Mesothelial cell of epicardium (in vitro differentiated cells): Measurements from ENCODE around the gene CCDC169. TPM values are rescaled to one million over a fixed set of nuclear protein-coding genes. Genes with fewer than 3 reads are reported as not detected.
A peak's percentile ranks its signal among the peaks of the same experiment; 100 is the strongest.

Experiments used
- DNase-seq, 2 experiments: peaks; one replicate each; pipeline ENCODE4 v3.0.0; 2021; ENCODE audit warnings: low spot score in 2 of 2; ENCODE audit not compliant: unreplicated experiment in 2 of 2
- H3K27ac Mint-ChIP-seq: 2 replicates; pipeline ENCODE4 v1.8.0; 2021; ENCODE audit warnings: mixed read lengths
- H3K27me3 Mint-ChIP-seq: 2 replicates; pipeline ENCODE4 v1.8.0; 2021; ENCODE audit warnings: low read depth, mixed read lengths
- H3K36me3 Mint-ChIP-seq: 2 replicates; pipeline ENCODE4 v1.8.0; 2021; ENCODE audit warnings: mixed read lengths
- H3K4me1 Mint-ChIP-seq: 2 replicates; pipeline ENCODE4 v1.8.0; 2021; ENCODE audit warnings: mixed read lengths
- H3K4me3 Mint-ChIP-seq: 2 replicates; pipeline ENCODE4 v1.8.0; 2021; ENCODE audit warnings: mild to moderate bottlenecking, moderate library complexity, mixed read lengths
- H3K9me3 Mint-ChIP-seq: 2 replicates; pipeline ENCODE4 v1.8.0; 2021; ENCODE audit warnings: mixed read lengths
- CTCF ChIP-seq: fragments of 200-600 bp; sonication (generic); IDR thresholded peaks from one replicate; pipeline ENCODE4 v1.5.0; 2021; ENCODE audit warnings: antibody characterized with exemption; ENCODE audit not compliant: unreplicated experiment
- total RNA-seq: library from RNA; stranded (reverse); gene quantifications from 3 replicates; pipeline ENCODE4 v1.2.1, GENCODE V29; 2021

CCDC169 gene
- total RNA-seq, 1 donor from 2014 or later, result 5.3 TPM

DNA sequence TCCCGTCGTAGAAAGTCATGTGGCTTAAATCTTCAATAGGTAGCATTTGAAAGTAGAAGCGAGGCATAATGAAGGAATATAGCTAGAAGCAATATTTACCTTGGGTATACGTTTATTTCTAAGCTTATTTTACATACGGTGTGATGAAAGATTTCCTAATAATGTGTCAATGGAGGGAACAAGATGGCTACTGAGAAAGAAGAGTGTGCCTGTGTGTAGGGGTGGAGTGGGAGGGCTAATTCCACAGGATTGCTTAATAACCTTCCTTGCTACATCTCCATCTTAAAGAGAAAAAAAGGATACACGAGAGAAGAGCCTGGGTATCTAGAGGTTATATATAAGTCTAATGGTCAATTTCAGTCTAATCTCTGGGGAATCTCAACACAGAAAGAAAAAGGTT is 46.6 kb upstream of the CCDC169 start:
- H3K4me3 Mint-ChIP-seq, result peak overlapping the region; percentile 94
- peak overlapping the region; percentile 100 for H3K27ac Mint-ChIP-seq
- H3K36me3 Mint-ChIP-seq, result no peaks in the 10 kb centered on the region
- no peak for DNase-seq
- peaks cover 31% of the 10 kb centered on the region for H3K4me1 Mint-ChIP-seq
- TF ChIP-seq CTCF, result no peak
- H3K9me3 Mint-ChIP-seq, result no peaks in the 10 kb centered on the region
- no peaks in the 10 kb centered on the region for H3K27me3 Mint-ChIP-seq

GRCh38 chr13:36343766-36344165 is 46.2 kb upstream of the CCDC169 start:
- no peak for DNase-seq
- Mint-ChIP-seq H3K9me3 (no peaks in the 10 kb centered on the region), H3K4me1 (peaks cover 34% of the 10 kb centered on the region), H3K27me3 (no peaks in the 10 kb centered on the region), H3K27ac (peak overlapping the region; percentile 100), H3K36me3 (no peaks in the 10 kb centered on the region), H3K4me3 (peak overlapping the region; percentile 94)
- TF ChIP-seq CTCF, result no peak

DNA sequence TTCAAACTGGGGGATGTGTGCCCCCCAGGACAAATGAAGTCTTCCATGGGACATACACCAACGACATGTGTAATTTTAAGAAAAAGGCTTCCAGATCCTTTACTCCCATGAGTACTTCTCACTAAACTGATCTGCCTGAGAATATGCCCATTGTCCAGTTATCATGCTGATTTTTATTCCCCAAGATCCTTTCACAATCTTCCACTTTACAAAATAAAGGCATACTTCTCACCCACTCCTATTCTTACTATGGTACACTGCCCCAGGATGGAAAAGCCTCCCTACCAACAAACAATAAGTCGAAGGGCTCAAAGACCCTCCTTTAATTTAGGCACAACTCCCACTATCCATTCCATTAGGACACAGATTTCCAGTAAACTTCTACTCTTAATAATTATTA is 45.1 kb upstream of the CCDC169 start:
- TF ChIP-seq CTCF, result no peak
- Mint-ChIP-seq H3K4me3 (no peak overlapping the region), H3K4me1 (peaks cover 41% of the 10 kb centered on the region), H3K27ac (peak overlapping the region; percentile 35), H3K9me3 (no peaks in the 10 kb centered on the region), H3K27me3 (no peaks in the 10 kb centered on the region), H3K36me3 (no peaks in the 10 kb centered on the region)
- DNase-seq, result no peak

DNA sequence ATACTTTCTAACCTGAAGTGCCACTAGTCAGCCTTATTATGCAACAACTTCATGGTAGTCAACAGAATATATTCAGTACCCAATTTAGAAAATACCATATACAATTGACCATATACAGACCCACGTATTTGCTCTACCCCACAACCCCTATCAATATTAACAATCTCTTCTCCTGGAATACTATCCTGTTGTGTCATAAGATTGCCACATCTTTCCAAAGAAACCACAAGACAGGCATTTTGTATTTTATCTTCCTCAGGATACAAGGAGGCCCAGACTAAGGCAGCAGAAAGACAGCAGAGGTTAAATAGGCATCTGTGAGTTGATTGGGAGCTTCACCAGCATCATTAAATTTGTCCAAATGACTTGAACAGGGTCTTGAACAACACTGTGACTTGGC is 44.1 kb upstream of the CCDC169 start:
- Mint-ChIP-seq H3K27me3 (no peaks in the 10 kb centered on the region), H3K36me3 (no peaks in the 10 kb centered on the region), H3K9me3 (no peaks in the 10 kb centered on the region), H3K4me1 (peaks cover 38% of the 10 kb centered on the region), H3K4me3 (no peak overlapping the region), H3K27ac (no peak overlapping the region)
- TF ChIP-seq CTCF, result no peak
- DNase-seq, result no peak

DNA sequence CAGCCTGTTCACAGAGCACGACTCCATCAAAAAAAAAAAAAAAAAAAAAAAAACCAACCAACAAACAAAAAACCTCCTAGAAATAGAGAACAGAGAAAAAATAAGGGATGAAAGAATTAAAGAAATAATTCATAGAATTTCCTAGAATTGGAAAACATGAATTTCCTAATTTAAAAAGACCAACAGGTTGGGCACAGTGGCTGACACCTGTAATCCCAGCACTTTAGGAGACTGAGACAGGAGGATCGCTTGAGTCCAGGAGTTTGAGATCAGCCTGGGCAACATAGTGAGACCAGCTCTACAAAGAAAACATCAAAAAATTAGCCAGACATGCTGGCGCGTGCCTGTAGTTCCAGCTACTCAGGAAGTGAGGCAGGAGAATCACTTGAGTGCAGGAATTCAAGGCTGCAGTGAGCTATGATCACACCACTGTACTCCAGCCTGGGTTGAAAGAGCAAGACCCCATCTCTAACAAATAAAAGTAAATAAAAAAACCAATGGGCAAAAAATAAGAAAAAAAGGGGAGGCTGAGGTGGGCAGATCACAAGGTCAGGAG is 42.1 kb upstream of the CCDC169 start:
- DNase-seq, result no peak
- Mint-ChIP-seq H3K4me1 (peaks cover 43% of the 10 kb centered on the region), H3K4me3 (no peak overlapping the region), H3K36me3 (peaks cover 4% of the 10 kb centered on the region), H3K27ac (no peak overlapping the region), H3K9me3 (no peaks in the 10 kb centered on the region), H3K27me3 (no peaks in the 10 kb centered on the region)
- no peak for TF ChIP-seq CTCF
